OCI-LY3 (cell line): ENCODE measurements around the gene C19orf73.

Experiments
- EZH2phosphoT487 ChIP-seq: fragments of 200-600 bp; shearing (Covaris generic); IDR thresholded peaks from 2 replicates; pipeline ENCODE4 v1.6.1; 2018; ENCODE audit warnings: antibody characterized with exemption, mixed run types, low read depth
- TF ChIP-seq, protein P1 (sequence below): fragments of 200-600, 300-600 bp; sonication (generic); IDR thresholded peaks from 2 replicates; pipeline ENCODE4 v1.5.1; 2014; ENCODE audit warnings: antibody characterized with exemption, low read length, low read depth

DNA sequence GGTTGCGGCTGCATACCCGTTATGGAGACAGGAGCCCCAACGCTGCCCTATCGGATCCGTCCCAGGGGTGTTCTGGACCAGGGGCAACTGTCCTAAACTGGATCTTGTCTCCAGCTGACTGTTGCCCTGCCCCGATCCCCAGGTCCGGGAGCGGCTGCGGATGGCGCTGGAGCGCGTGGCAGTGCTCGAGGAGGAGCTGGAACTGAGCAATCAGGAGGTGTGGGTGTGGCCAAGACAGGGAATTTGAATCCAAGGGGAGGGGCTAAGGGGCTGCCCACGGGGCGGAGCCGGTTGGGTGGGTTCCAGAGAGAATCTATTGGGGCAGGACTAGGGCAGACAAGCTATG lies 10.3 kb upstream of the C19orf73 start:
- TF ChIP-seq, protein P1, sequence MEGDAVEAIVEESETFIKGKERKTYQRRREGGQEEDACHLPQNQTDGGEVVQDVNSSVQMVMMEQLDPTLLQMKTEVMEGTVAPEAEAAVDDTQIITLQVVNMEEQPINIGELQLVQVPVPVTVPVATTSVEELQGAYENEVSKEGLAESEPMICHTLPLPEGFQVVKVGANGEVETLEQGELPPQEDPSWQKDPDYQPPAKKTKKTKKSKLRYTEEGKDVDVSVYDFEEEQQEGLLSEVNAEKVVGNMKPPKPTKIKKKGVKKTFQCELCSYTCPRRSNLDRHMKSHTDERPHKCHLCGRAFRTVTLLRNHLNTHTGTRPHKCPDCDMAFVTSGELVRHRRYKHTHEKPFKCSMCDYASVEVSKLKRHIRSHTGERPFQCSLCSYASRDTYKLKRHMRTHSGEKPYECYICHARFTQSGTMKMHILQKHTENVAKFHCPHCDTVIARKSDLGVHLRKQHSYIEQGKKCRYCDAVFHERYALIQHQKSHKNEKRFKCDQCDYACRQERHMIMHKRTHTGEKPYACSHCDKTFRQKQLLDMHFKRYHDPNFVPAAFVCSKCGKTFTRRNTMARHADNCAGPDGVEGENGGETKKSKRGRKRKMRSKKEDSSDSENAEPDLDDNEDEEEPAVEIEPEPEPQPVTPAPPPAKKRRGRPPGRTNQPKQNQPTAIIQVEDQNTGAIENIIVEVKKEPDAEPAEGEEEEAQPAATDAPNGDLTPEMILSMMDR, result no peak
- TF ChIP-seq EZH2phosphoT487, result no peak
